ENCODE results near the gene NOS1AP. TPM values are rescaled to one million over a fixed set of nuclear protein-coding genes. Genes with fewer than 3 reads are reported as not detected.

Gene NOS1AP
- total and polyA plus RNA-seq, 2 experiments from 2014 or later: 5.8 to 6.6 TPM

DNA sequence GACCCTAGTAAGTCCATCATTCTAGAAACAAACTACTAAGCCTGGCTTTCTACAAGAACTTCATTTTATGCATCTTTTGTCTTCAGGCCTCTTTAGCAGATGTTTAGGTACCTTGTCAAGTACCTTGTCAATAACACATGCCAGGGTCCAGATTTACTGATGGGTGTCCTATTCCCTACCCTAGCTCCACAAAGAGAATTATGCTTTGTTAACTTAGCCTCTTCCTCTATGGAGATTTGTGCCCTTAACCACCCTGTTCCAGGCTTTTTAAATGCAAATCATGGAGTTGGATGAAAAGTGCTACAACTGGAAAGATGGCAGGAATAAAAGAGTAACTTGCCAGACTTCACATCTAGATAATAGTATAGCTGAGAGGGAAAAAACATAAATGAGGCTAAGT is 264.5 kb downstream of the NOS1AP start (continued):
- TF ChIP-seq NANOG (IDR thresholded peaks at IDR 0.05; ENCODE audit: borderline replicate concordance) (no peak), REST (IDR thresholded peaks at IDR 0.05; ENCODE audit: unreplicated experiment) (no peak), CREB1 (CRISPR knock-in tag; IDR thresholded peaks at IDR 0.05; ENCODE audit: low read depth) (no peak), CTCF (conservative IDR thresholded peaks at IDR 0.05; ENCODE audit: low read depth in 2 of 2) (no peak), JUNB (IDR thresholded peaks at IDR 0.05; ENCODE audit: unreplicated experiment) (no peak), EZH2phosphoT487 (IDR thresholded peaks at IDR 0.05; ENCODE audit: unreplicated experiment) (no peak)

DNA sequence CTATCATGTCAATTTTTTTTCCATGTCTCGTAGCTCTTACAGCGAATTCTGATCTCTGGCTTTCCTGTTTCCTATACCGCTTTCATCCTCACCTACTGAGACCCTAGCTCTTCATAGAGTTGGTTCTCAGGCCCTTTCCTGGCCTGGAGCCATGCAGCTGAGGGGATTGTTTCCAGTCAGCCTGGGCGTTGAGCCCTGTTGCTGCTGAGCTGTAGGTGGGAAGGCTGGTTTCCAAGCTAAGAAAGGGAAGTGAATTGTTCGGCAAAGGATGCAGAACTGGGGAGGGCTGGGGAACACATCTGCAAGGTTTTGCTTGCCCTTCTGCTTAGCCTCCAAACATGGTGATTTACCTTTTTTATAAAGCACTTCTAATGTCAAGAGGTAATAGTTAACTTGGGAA is 265.6 kb downstream of the NOS1AP start:
- no peak for ATAC-seq
- Histone ChIP-seq H3K9me2 (ENCODE audit: insufficient read depth) (no peaks in the 10 kb centered on the region), H3K4me3 (no peak overlapping the region), H3K27ac (ENCODE audit: low read depth) (no peak overlapping the region), H2AFZ (no peak overlapping the region), H4K20me1 (replicated peaks; ENCODE audit: insufficient read depth) (no peaks in the 10 kb centered on the region), H3K79me2 (replicated peaks; ENCODE audit: insufficient read depth) (no peaks in the 10 kb centered on the region), H3K36me3 (ENCODE audit: insufficient read depth) (no peaks in the 10 kb centered on the region), H3K4me2 (no peak overlapping the region), H3K27me3 (ENCODE audit: insufficient read depth) (no peaks in the 10 kb centered on the region), H3F3A (replicated peaks; ENCODE audit: low read depth) (no peaks in the 10 kb centered on the region), H3K4me1 (ENCODE audit: insufficient read depth) (peaks cover 14% of the 10 kb centered on the region)
- no peak overlapping the region for H3K27ac Mint-ChIP-seq
- DNase-seq (ENCODE audit: low spot score): no peak
- no peaks in the 10 kb centered on the region for H3K9me3 Mint-ChIP-seq
- H3K36me3 Mint-ChIP-seq (ENCODE audit: low read depth): no peaks in the 10 kb centered on the region; the same call in 2 of the 3 replicates
- H3K4me3 Mint-ChIP-seq: no peak overlapping the region
- H3K4me1 Mint-ChIP-seq: peaks cover 30% of the 10 kb centered on the region
- H3K27me3 Mint-ChIP-seq (ENCODE audit: insufficient read depth, low read depth, poor library complexity): peaks cover 4% of the 10 kb centered on the region
- TF ChIP-seq CTCF (conservative IDR thresholded peaks at IDR 0.05; ENCODE audit: low read depth in 2 of 2) (no peak), ETS1 (IDR thresholded peaks at IDR 0.05) (no peak), POLR2AphosphoS5 (IDR thresholded peaks at IDR 0.05; ENCODE audit: low read depth) (no peak)
